Suprapubic skin (tissue), 4 donors: Measurements from ENCODE around the gene EP400.

Experiments
- CTCF ChIP-seq, 2 donors: fragments of 200-600 bp in 1 of 2; fragments of 450-650 bp in 1 of 2; sonication (generic) in 1 of 2; IDR thresholded peaks; one replicate each; pipeline ENCODE4 v1.5.1; 2016 to 2019; ENCODE audit warnings: antibody characterized with exemption in 2 of 2, mild to moderate bottlenecking in 1 of 2, moderate library complexity in 1 of 2
- EP300 ChIP-seq: sonication (generic); formaldehyde crosslinking; IDR thresholded peaks from one replicate; pipeline ENCODE4 v1.6.1; 2017; ENCODE audit warnings: antibody characterized with exemption
- POLR2A ChIP-seq, 2 donors: fragments of 450-650 bp; IDR thresholded peaks; one replicate each; pipeline ENCODE4 v1.6.1; 2017; ENCODE audit warnings: antibody characterized with exemption in 2 of 2, mild to moderate bottlenecking in 2 of 2, moderate library complexity in 2 of 2
- POLR2AphosphoS5 ChIP-seq, 3 donors: sonication (generic); formaldehyde crosslinking; IDR thresholded peaks; one replicate each; pipeline ENCODE4 v1.6.1; 2017; ENCODE audit warnings: antibody characterized with exemption in 3 of 3

GRCh38 chr12:132065609-132066344 lies 116.0 kb downstream of the EP400 start:
- TF ChIP-seq CTCF (IDR thresholded peaks at IDR 0.05) (no peak), POLR2AphosphoS5 (IDR thresholded peaks at IDR 0.05) (no peak), POLR2A (IDR thresholded peaks at IDR 0.05) (no peak), EP300 (no peak)
